Medulla oblongata (tissue), 1 donor: ENCODE measurements around the gene ANGPTL2.

Experiments
- DNase-seq: peaks from one replicate; pipeline ENCODE4 v3.0.0-alpha.2; 2015; ENCODE audit errors: extremely low spot score

Gene ANGPTL2

GRCh38 chr9:127118597-127119319, 3.7 kb downstream of the ANGPTL2 start:
- peak; percentile 48 for DNase-seq

- DNase-seq: no peak
These were observed 4.6 kb downstream of the ANGPTL2 start for GRCh38 chr9:127117801-127118200.

GRCh38 chr9:127116957-127117356, 5.5 kb downstream of the ANGPTL2 start:
- DNase-seq: peak; percentile 56

GRCh38 chr9:127116088-127116726, 6.2 kb downstream of the ANGPTL2 start:
- DNase-seq: no peak

GRCh38 chr9:127114606-127115005, 7.8 kb downstream of the ANGPTL2 start:
- DNase-seq: peak; percentile 45

- DNase-seq: peak; percentile 47
These were observed 9.1 kb downstream of the ANGPTL2 start for GRCh38 chr9:127113191-127113972.

GRCh38 chr9:127112735-127113161, 9.7 kb downstream of the ANGPTL2 start:
- no peak for DNase-seq

- DNase-seq: no peak
These were observed 10.4 kb downstream of the ANGPTL2 start for GRCh38 chr9:127112056-127112455.

GRCh38 chr9:127109212-127109711, 13.2 kb downstream of the ANGPTL2 start:
- DNase-seq: no peak

GRCh38 chr9:127107929-127108876, 14.2 kb downstream of the ANGPTL2 start:
- DNase-seq: no peak

GRCh38 chr9:127107171-127107928, 15.1 kb downstream of the ANGPTL2 start:
- DNase-seq: peak; percentile 41

GRCh38 chr9:127106466-127106855, 16.0 kb downstream of the ANGPTL2 start:
- DNase-seq: no peak

GRCh38 chr9:127105805-127106465, 16.5 kb downstream of the ANGPTL2 start:
- no peak for DNase-seq

GRCh38 chr9:127104581-127105311, 17.7 kb downstream of the ANGPTL2 start:
- no peak for DNase-seq

GRCh38 chr9:127102788-127103187, 19.6 kb downstream of the ANGPTL2 start:
- no peak for DNase-seq

GRCh38 chr9:127102176-127102575, 20.3 kb downstream of the ANGPTL2 start:
- no peak for DNase-seq

GRCh38 chr9:127099664-127100063, 22.8 kb downstream of the ANGPTL2 start:
- no peak for DNase-seq

- DNase-seq: no peak
These were observed 23.4 kb downstream of the ANGPTL2 start for GRCh38 chr9:127098916-127099553.

GRCh38 chr9:127097683-127098082, 24.8 kb downstream of the ANGPTL2 start:
- DNase-seq: no peak
